GM21526 (cell line): ENCODE results near the gene MAIP1.

ENCODE experiments used
- ATAC-seq: cut with Tn5 transposase; IDR thresholded peaks from one replicate; pipeline ENCODE4 v1.9.1; 2021; ENCODE audit warnings: moderate library complexity; ENCODE audit not compliant: unreplicated experiment, low FRiP score

The MAIP1 gene

GRCh38 chr2:199946196-199946595 lies 9.2 kb upstream of the MAIP1 start:
- no peak for ATAC-seq

- ATAC-seq: no peak
These were observed 8.5 kb upstream of the MAIP1 start for GRCh38 chr2:199946836-199947235.

GRCh38 chr2:199950396-199950795 lies 5.0 kb upstream of the MAIP1 start:
- no peak for ATAC-seq

- ATAC-seq: no peak
These were observed 4.4 kb upstream of the MAIP1 start for GRCh38 chr2:199951023-199951422.

- ATAC-seq: peak; percentile 42
These were observed 409 bp upstream of the MAIP1 start for GRCh38 chr2:199955007-199955338.

- peak; percentile 3 for ATAC-seq
These were observed 639 bp downstream of the MAIP1 start for GRCh38 chr2:199956062-199956380.

- ATAC-seq: no peak
These were observed 2.6 kb downstream of the MAIP1 start for GRCh38 chr2:199958014-199958413.

GRCh38 chr2:199962203-199962602 lies 6.8 kb downstream of the MAIP1 start:
- no peak for ATAC-seq

GRCh38 chr2:199966405-199966804 lies 11.0 kb downstream of the MAIP1 start:
- ATAC-seq: no peak

GRCh38 chr2:199966976-199967375 lies 11.6 kb downstream of the MAIP1 start:
- ATAC-seq: no peak

GRCh38 chr2:199968126-199968525 lies 12.7 kb downstream of the MAIP1 start:
- ATAC-seq: no peak

GRCh38 chr2:199972088-199972626 lies 16.8 kb downstream of the MAIP1 start:
- no peak for ATAC-seq

- ATAC-seq: no peak
These were observed 18.3 kb downstream of the MAIP1 start for GRCh38 chr2:199973703-199974102.

- no peak for ATAC-seq
These were observed 20.0 kb downstream of the MAIP1 start for GRCh38 chr2:199975273-199975895.

- peak; percentile 37 for ATAC-seq
These were observed 22.6 kb downstream of the MAIP1 start for GRCh38 chr2:199977984-199978415.

- no peak for ATAC-seq
These were observed 24.0 kb downstream of the MAIP1 start for GRCh38 chr2:199979398-199979797.

GRCh38 chr2:199979832-199980628 lies 24.6 kb downstream of the MAIP1 start:
- peak; percentile 53 for ATAC-seq

- ATAC-seq: no peak
These were observed 26.9 kb downstream of the MAIP1 start for GRCh38 chr2:199982126-199982843.

- no peak for ATAC-seq
These were observed 28.2 kb downstream of the MAIP1 start for GRCh38 chr2:199983534-199983933.

- no peak for ATAC-seq
These were observed 28.8 kb downstream of the MAIP1 start for GRCh38 chr2:199984159-199984558.

GRCh38 chr2:199984755-199985154 lies 29.4 kb downstream of the MAIP1 start:
- ATAC-seq: no peak
